Measurements from ENCODE around the gene PCDH9. TPM values are rescaled to one million over a fixed set of nuclear protein-coding genes. Genes with fewer than 3 reads are reported as not detected.
"Not testable (repeated sequence)": the region's sequence is repeated elsewhere in the genome, so short reads cannot be mapped to it uniquely, and the experiment has no call there.

The PCDH9 gene
- total and polyA plus RNA-seq, 5 donors from 2014 or later, result 0.08 to 0.77 (median 0.09) TPM

DNA sequence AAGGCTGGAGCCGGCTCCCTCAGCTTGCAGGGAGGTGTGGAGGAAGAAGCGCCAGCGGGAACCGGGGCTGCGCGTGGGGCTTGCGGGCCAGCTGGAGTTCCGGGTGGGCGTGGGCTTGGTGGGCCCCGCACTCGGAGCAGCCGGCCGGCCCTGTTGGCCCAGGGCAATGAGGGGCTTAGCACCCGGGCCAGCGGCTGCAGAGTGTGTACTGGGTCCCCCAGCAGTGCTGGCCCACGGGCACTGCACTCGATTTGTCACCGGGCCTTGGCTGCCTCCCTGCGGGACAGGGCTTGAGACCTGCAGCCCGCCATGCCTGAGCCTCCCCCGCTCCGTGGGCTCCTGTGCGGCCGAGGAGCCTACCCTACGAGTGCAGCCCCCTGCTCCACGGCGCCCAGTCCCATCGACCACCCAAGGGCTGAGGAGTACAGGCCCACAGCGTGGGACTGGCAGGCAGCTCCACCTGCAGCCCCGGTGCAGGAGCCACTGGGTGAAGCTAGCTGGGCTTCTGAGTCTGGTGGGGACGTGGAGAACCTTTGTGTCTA, 608.2 kb downstream of the PCDH9 start:
- not testable (repeated sequence) for H3K27ac ChIP-seq (ENCODE audit: insufficient read depth, low read length, poor library complexity, severe bottlenecking); H3K36me3 ChIP-seq (ENCODE audit: control insufficient read depth, insufficient read depth, low read length); ATAC-seq (ENCODE audit: low read depth in 2 of 2); H3K27me3 Mint-ChIP-seq; H3K4me3 Mint-ChIP-seq; H3K36me3 Mint-ChIP-seq; H3K4me1 Mint-ChIP-seq; H3K27me3 ChIP-seq (ENCODE audit: control insufficient read depth, insufficient read depth, low read length); H3K9me3 ChIP-seq (ENCODE audit: control insufficient read depth in 2 of 2, low read length in 2 of 2); H3K4me1 ChIP-seq (ENCODE audit: control insufficient read depth, insufficient read depth, low read length, poor library complexity, severe bottlenecking); DNase-seq; H3K27ac Mint-ChIP-seq; H3K4me3 ChIP-seq (ENCODE audit: low read depth, low read length)
- peaks cover 1 to 17% (median 5%) of the 10 kb centered on the region in 7 donors for H3K9me3 Mint-ChIP-seq

DNA sequence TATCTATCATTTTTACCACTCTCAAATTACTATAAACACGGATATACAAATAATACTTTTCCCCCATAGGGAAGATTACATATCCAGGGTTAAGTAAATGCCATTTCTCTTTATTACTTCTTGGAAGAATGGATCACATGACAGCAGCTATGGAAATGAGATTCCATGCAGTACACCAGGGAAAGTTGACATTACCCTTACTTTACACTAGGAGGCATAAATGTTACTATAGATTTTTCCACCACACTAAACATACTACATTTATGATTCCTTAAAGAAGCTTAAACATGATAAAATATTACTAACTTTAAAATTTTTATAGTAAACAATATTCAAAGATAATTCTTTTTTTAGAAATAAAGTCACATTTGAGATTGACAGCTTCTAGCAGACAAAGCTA, 611.4 kb downstream of the PCDH9 start:
- no peak overlapping the region for H3K27ac Mint-ChIP-seq
- H3K27me3 ChIP-seq (ENCODE audit: control insufficient read depth, insufficient read depth, low read length), result no peaks in the 10 kb centered on the region
- H3K4me1 Mint-ChIP-seq, result no peaks in the 10 kb centered on the region
- no peaks in the 10 kb centered on the region for H3K36me3 Mint-ChIP-seq
- ATAC-seq (ENCODE audit: low read depth in 2 of 2), result no peak
- no peak for DNase-seq
- peaks cover 0 to 3% of the 10 kb centered on the region in 2 experiments for H3K9me3 ChIP-seq (ENCODE audit: control insufficient read depth in 2 of 2, low read length in 2 of 2)
- no peak overlapping the region for H3K27ac ChIP-seq (ENCODE audit: insufficient read depth, low read length, poor library complexity, severe bottlenecking)
- no peak overlapping the region for H3K4me3 ChIP-seq (ENCODE audit: low read depth, low read length)
- no peaks in the 10 kb centered on the region for H3K36me3 ChIP-seq (ENCODE audit: control insufficient read depth, insufficient read depth, low read length)
- no peaks in the 10 kb centered on the region for H3K4me1 ChIP-seq (ENCODE audit: control insufficient read depth, insufficient read depth, low read length, poor library complexity, severe bottlenecking)
- peaks cover 3 to 25% (median 5%) of the 10 kb centered on the region in 7 donors for H3K9me3 Mint-ChIP-seq
- H3K4me3 Mint-ChIP-seq, result no peak overlapping the region
- no peaks in the 10 kb centered on the region for H3K27me3 Mint-ChIP-seq

DNA sequence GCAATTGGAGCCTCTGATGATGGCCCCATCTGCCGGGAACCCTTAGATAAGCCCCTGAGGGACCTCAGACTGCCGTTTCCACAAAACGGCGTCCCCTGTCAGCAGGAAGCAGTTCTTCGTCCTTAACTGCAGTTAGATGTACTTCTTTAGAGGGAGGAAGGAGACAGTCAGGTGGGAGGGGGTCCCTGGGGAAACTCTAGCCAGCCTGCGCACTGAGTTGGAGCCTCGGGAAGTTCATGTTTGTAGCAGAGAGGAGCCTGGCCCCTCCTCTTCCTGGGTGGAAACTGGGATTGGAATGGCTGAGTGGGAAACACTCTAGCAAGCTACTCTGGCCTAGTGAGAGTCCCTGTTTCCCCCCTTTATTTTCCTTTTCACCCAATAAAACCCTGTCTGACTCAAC, 612.4 kb downstream of the PCDH9 start:
- Histone ChIP-seq H3K4me1 (ENCODE audit: control insufficient read depth, insufficient read depth, low read length, poor library complexity, severe bottlenecking) (no peaks in the 10 kb centered on the region), H3K36me3 (ENCODE audit: control insufficient read depth, insufficient read depth, low read length) (no peaks in the 10 kb centered on the region), H3K9me3 (ENCODE audit: control insufficient read depth in 2 of 2, low read length in 2 of 2) (peaks cover 0 to 3% of the 10 kb centered on the region in 2 experiments), H3K27ac (ENCODE audit: insufficient read depth, low read length, poor library complexity, severe bottlenecking) (no peak overlapping the region), H3K4me3 (ENCODE audit: low read depth, low read length) (no peak overlapping the region), H3K27me3 (ENCODE audit: control insufficient read depth, insufficient read depth, low read length) (no peaks in the 10 kb centered on the region)
- Mint-ChIP-seq H3K9me3 (peaks cover 3 to 21% (median 5%) of the 10 kb centered on the region in 7 donors), H3K36me3 (no peaks in the 10 kb centered on the region), H3K27me3 (no peaks in the 10 kb centered on the region), H3K4me1 (no peaks in the 10 kb centered on the region), H3K27ac (no peak overlapping the region), H3K4me3 (no peak overlapping the region)
- DNase-seq, result no peak
- ATAC-seq (ENCODE audit: low read depth in 2 of 2), result no peak

DNA sequence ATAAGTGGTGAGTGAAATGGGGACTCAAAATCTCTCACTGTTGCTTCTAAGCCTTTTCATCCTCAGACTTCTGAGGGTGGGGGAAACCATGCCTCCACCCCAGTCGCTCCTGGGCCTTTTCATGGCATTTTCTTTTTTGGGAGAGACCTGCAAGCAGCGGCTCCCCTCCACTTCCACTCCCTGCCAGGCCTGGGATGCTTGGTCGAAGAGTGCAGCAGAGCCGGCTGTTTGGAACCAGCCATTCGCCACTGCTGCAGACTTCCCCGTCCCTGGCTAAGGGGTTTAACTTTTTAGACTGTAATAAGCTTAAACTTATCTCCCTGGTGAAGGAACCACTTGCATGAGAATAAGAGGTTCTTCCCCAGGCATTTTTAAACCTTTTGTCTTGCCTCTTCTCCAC, 617.2 kb downstream of the PCDH9 start:
- no peak overlapping the region for H3K4me3 Mint-ChIP-seq
- Histone ChIP-seq H3K4me3 (ENCODE audit: low read depth, low read length) (no peak overlapping the region), H3K36me3 (ENCODE audit: control insufficient read depth, insufficient read depth, low read length) (no peaks in the 10 kb centered on the region), H3K9me3 (ENCODE audit: control insufficient read depth in 2 of 2, low read length in 2 of 2) (no peaks in the 10 kb centered on the region), H3K4me1 (ENCODE audit: control insufficient read depth, insufficient read depth, low read length, poor library complexity, severe bottlenecking) (no peaks in the 10 kb centered on the region), H3K27me3 (ENCODE audit: control insufficient read depth, insufficient read depth, low read length) (no peaks in the 10 kb centered on the region), H3K27ac (ENCODE audit: insufficient read depth, low read length, poor library complexity, severe bottlenecking) (no peak overlapping the region)
- no peaks in the 10 kb centered on the region for H3K27me3 Mint-ChIP-seq
- H3K4me1 Mint-ChIP-seq, result no peaks in the 10 kb centered on the region
- peaks cover 0 to 11% (median 5%) of the 10 kb centered on the region in 7 donors for H3K9me3 Mint-ChIP-seq
- DNase-seq (no peak), ATAC-seq (ENCODE audit: low read depth in 2 of 2) (no peak)
- no peaks in the 10 kb centered on the region for H3K36me3 Mint-ChIP-seq
- no peak overlapping the region for H3K27ac Mint-ChIP-seq

DNA sequence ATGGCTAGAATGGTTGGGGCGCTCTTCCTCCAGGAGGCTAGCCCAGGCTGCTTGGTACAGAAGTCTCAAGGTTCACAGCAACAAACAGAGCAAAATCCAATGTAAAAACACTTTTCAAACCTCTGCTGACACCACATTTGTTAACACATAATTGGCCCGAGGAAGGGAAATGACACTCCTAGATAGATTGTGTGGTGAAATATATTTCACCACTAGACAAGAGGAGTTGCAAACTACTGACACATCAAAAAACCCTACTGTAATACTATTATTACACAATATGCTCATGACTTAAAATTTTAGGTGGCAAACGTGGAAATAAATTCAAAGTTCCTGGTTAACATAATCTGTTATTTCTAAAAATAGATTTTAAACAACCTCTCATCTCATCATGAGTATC, 643.6 kb downstream of the PCDH9 start:
- no peaks in the 10 kb centered on the region for H3K9me3 ChIP-seq (ENCODE audit: control insufficient read depth in 2 of 2, low read length in 2 of 2)
- H3K27me3 ChIP-seq (ENCODE audit: control insufficient read depth, insufficient read depth, low read length), result no peaks in the 10 kb centered on the region
- ATAC-seq (ENCODE audit: low read depth in 2 of 2) (no peak), DNase-seq (no peak)
- Mint-ChIP-seq H3K4me1 (no peaks in the 10 kb centered on the region), H3K9me3 (peaks cover 0 to 12% (median 2%) of the 10 kb centered on the region in 7 donors), H3K4me3 (no peak overlapping the region), H3K36me3 (no peaks in the 10 kb centered on the region), H3K27ac (no peak overlapping the region), H3K27me3 (no peaks in the 10 kb centered on the region)
- no peaks in the 10 kb centered on the region for H3K4me1 ChIP-seq (ENCODE audit: control insufficient read depth, insufficient read depth, low read length, poor library complexity, severe bottlenecking)
- no peak overlapping the region for H3K4me3 ChIP-seq (ENCODE audit: low read depth, low read length)
- H3K36me3 ChIP-seq (ENCODE audit: control insufficient read depth, insufficient read depth, low read length), result no peaks in the 10 kb centered on the region
- no peak overlapping the region for H3K27ac ChIP-seq (ENCODE audit: insufficient read depth, low read length, poor library complexity, severe bottlenecking)

DNA sequence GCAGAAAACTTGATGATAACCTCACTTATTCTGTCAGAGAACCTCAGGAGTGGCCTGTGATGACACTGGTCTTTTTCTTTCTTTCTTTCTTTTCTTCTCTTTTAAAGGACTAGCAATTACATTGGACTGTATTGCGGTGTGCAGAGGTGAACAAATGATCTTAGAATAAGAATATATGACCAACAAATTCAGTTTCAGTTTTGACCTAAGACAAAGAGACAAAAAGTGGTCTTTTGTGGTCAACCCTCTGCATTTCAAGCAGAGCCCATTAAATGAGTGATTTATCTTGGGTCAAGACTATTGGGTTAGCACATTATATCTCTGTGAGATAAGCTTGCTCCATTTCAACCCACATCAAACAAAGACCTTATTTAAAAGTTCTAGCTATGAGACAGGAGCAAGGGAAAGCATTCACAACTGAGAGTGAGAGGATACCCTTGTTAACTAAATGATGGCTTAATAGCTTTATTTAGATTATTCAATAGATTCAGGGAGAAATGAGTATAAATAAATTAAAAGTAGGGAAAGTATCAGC, 644.4 kb downstream of the PCDH9 start:
- Mint-ChIP-seq H3K27me3 (no peaks in the 10 kb centered on the region), H3K4me1 (no peaks in the 10 kb centered on the region), H3K9me3 (peaks cover 0 to 15% (median 2%) of the 10 kb centered on the region in 7 donors), H3K36me3 (no peaks in the 10 kb centered on the region), H3K4me3 (no peak overlapping the region), H3K27ac (no peak overlapping the region)
- no peak overlapping the region for H3K27ac ChIP-seq (ENCODE audit: insufficient read depth, low read length, poor library complexity, severe bottlenecking)
- no peak for ATAC-seq (ENCODE audit: low read depth in 2 of 2)
- no peaks in the 10 kb centered on the region for H3K36me3 ChIP-seq (ENCODE audit: control insufficient read depth, insufficient read depth, low read length)
- no peaks in the 10 kb centered on the region for H3K9me3 ChIP-seq (ENCODE audit: control insufficient read depth in 2 of 2, low read length in 2 of 2)
- H3K4me1 ChIP-seq (ENCODE audit: control insufficient read depth, insufficient read depth, low read length, poor library complexity, severe bottlenecking), result no peaks in the 10 kb centered on the region
- DNase-seq, result no peak
- H3K4me3 ChIP-seq (ENCODE audit: low read depth, low read length), result no peak overlapping the region
- no peaks in the 10 kb centered on the region for H3K27me3 ChIP-seq (ENCODE audit: control insufficient read depth, insufficient read depth, low read length)

DNA sequence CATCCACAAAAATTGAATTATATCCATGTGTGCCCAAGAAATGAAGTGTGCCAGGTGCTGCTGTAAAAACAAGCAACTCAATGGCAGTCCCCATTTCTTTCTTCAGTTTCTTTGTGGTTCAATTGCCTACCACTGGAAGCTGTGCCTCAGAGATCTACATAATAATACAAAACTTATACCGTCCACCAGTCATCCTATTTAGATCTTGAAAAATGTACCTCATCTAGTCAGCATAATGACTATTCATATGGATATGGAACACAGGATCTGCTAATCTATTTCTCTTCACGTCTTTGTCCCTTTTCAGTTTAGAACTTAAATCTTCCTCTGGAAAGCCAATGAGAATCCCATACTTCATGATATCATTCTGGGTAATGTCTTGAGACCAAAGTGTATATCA, 648.5 kb downstream of the PCDH9 start:
- no peak overlapping the region for H3K4me3 ChIP-seq (ENCODE audit: low read depth, low read length)
- no peaks in the 10 kb centered on the region for H3K4me1 ChIP-seq (ENCODE audit: control insufficient read depth, insufficient read depth, low read length, poor library complexity, severe bottlenecking)
- Mint-ChIP-seq H3K4me3 (no peak overlapping the region), H3K9me3 (peaks cover 0 to 21% (median 3%) of the 10 kb centered on the region in 7 donors), H3K4me1 (no peaks in the 10 kb centered on the region), H3K27me3 (no peaks in the 10 kb centered on the region), H3K36me3 (no peaks in the 10 kb centered on the region), H3K27ac (no peak overlapping the region)
- H3K36me3 ChIP-seq (ENCODE audit: control insufficient read depth, insufficient read depth, low read length), result no peaks in the 10 kb centered on the region
- no peaks in the 10 kb centered on the region for H3K27me3 ChIP-seq (ENCODE audit: control insufficient read depth, insufficient read depth, low read length)
- no peak overlapping the region for H3K27ac ChIP-seq (ENCODE audit: insufficient read depth, low read length, poor library complexity, severe bottlenecking)
- DNase-seq (no peak), ATAC-seq (ENCODE audit: low read depth in 2 of 2) (no peak)
- H3K9me3 ChIP-seq (ENCODE audit: control insufficient read depth in 2 of 2, low read length in 2 of 2), result no peaks in the 10 kb centered on the region

GRCh38 chr13:66578305-66578704, 651.8 kb downstream of the PCDH9 start:
- DNase-seq, result no peak
- H3K27me3 Mint-ChIP-seq, result no peaks in the 10 kb centered on the region

More at GRCh38 chr13:66578305-66578704, 651.8 kb downstream of the PCDH9 start:
- no peak for ATAC-seq (ENCODE audit: low read depth in 2 of 2)
- Histone ChIP-seq H3K36me3 (ENCODE audit: control insufficient read depth, insufficient read depth, low read length) (no peaks in the 10 kb centered on the region), H3K9me3 (ENCODE audit: control insufficient read depth in 2 of 2, low read length in 2 of 2) (peaks cover 0 to 5% of the 10 kb centered on the region in 2 experiments), H3K27ac (ENCODE audit: insufficient read depth, low read length, poor library complexity, severe bottlenecking) (no peak overlapping the region), H3K4me3 (ENCODE audit: low read depth, low read length) (no peak overlapping the region), H3K27me3 (ENCODE audit: control insufficient read depth, insufficient read depth, low read length) (no peaks in the 10 kb centered on the region), H3K4me1 (ENCODE audit: control insufficient read depth, insufficient read depth, low read length, poor library complexity, severe bottlenecking) (no peaks in the 10 kb centered on the region)
- H3K9me3 Mint-ChIP-seq, result peaks cover 0 to 23% (median 2%) of the 10 kb centered on the region in 7 donors
- H3K36me3 Mint-ChIP-seq, result no peaks in the 10 kb centered on the region
- no peak overlapping the region for H3K4me3 Mint-ChIP-seq
- H3K4me1 Mint-ChIP-seq, result no peaks in the 10 kb centered on the region
- no peak overlapping the region for H3K27ac Mint-ChIP-seq

Data from CD4-positive, CD25-positive, alpha-beta regulatory T cell (primary cell).